Measurements from ENCODE around the gene FANCM.
"Not testable (repeated sequence)": the region's sequence is repeated elsewhere in the genome, so short reads cannot be mapped to it uniquely, and the experiment has no call there.

The FANCM gene

DNA sequence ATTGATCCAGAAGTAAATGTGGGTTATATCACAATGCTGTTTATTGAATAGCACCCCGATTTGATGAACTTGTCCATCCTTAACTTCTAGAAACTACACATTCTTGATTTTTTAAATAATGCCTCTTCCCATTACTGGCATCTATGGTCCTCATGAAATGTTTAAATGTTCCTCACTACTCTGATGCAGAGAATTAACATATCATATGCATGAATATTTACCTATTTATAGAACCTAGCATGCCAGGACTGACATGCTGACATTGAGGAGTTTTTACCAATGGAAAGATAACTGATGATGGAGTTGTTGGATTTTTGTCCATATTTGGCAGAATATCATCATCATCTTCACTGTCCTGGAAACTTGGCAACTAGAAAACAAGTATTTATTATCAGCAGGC is 74.4 kb downstream of the FANCM start:
- Histone ChIP-seq H2BK12ac (ENCODE audit: low read length) (no peak overlapping the region), H3K36me3 (ENCODE audit: control insufficient read depth in 1 of 2, insufficient read depth in 2 of 2, low read length in 2 of 2) (peaks cover 13% of the 10 kb centered on the region in 2 experiments), H3K79me2 (ENCODE audit: control insufficient read depth, insufficient read depth, low read length, poor library complexity) (no peaks in the 10 kb centered on the region), H3K9me3 (ENCODE audit: insufficient read depth, low read depth, low read length) (no peaks in the 10 kb centered on the region), H2AFZ (ENCODE audit: insufficient read depth, low read length, poor library complexity) (no peak overlapping the region), H3K9ac (ENCODE audit: low read length) (no peak overlapping the region), H3K18ac (ENCODE audit: low read length) (no peak overlapping the region), H3K14ac (ENCODE audit: low read length) (no peak overlapping the region), H3K4ac (ENCODE audit: low read depth, low read length) (no peak overlapping the region), H3K27me3 (ENCODE audit: insufficient read depth, low read length) (no peaks in the 10 kb centered on the region), H3K4me2 (ENCODE audit: low read length) (no peak overlapping the region), H2AK5ac (ENCODE audit: low read length) (no peak overlapping the region), H2BK5ac (ENCODE audit: low read depth, low read length, poor library complexity) (no peak overlapping the region), H3K4me3 (ENCODE audit: low read depth, low read length) (no peak overlapping the region), H4K8ac (ENCODE audit: low read depth, low read length) (no peak overlapping the region), H3K4me1 (ENCODE audit: control insufficient read depth in 1 of 2, insufficient read depth in 2 of 2, low read length in 2 of 2) (peaks cover 6 to 16% of the 10 kb centered on the region in 2 experiments), H2BK120ac (ENCODE audit: insufficient read depth, low read length, poor library complexity) (no peak overlapping the region), H4K91ac (ENCODE audit: low read depth, low read length) (no peak overlapping the region), H3K27ac (ENCODE audit: low read depth, low read length) (no peak overlapping the region), H3K79me1 (ENCODE audit: low read length) (no peaks in the 10 kb centered on the region), H3K23ac (ENCODE audit: low read length) (no peak overlapping the region), H4K12ac (ENCODE audit: low read depth, low read length) (no peak overlapping the region)
- no peak for DNase-seq
- WGBS (ENCODE audit: extremely low coverage, insufficient coverage, insufficient read length): no CpG with 5 or more reads among the region's 1 CpG

- H3K18ac ChIP-seq (ENCODE audit: low read length): no peak overlapping the region
- H3K4me1 ChIP-seq (ENCODE audit: control insufficient read depth in 1 of 2, insufficient read depth in 2 of 2, low read length in 2 of 2): peaks cover 6 to 16% of the 10 kb centered on the region in 2 experiments
- no peak overlapping the region for H3K9ac ChIP-seq (ENCODE audit: low read length)
- H3K36me3 ChIP-seq (ENCODE audit: control insufficient read depth in 1 of 2, insufficient read depth in 2 of 2, low read length in 2 of 2): peaks cover 13 to 18% of the 10 kb centered on the region in 2 experiments
- no peak for DNase-seq
- H3K79me1 ChIP-seq (ENCODE audit: low read length): no peaks in the 10 kb centered on the region
- H2BK5ac ChIP-seq (ENCODE audit: low read depth, low read length, poor library complexity): no peak overlapping the region
- no peak overlapping the region for H3K23ac ChIP-seq (ENCODE audit: low read length)
- no peak overlapping the region for H3K4me2 ChIP-seq (ENCODE audit: low read length)
- H4K8ac ChIP-seq (ENCODE audit: low read depth, low read length): no peak overlapping the region
- no CpG with 5 or more reads among the region's 1 CpG for WGBS (ENCODE audit: extremely low coverage, insufficient coverage, insufficient read length)
- no peak overlapping the region for H4K91ac ChIP-seq (ENCODE audit: low read depth, low read length)
- no peak overlapping the region for H2BK12ac ChIP-seq (ENCODE audit: low read length)
- no peak overlapping the region for H2AK5ac ChIP-seq (ENCODE audit: low read length)
- H3K27me3 ChIP-seq (ENCODE audit: insufficient read depth, low read length): no peaks in the 10 kb centered on the region
- no peak overlapping the region for H2AFZ ChIP-seq (ENCODE audit: insufficient read depth, low read length, poor library complexity)
- no peak overlapping the region for H3K27ac ChIP-seq (ENCODE audit: low read depth, low read length)
- H3K9me3 ChIP-seq (ENCODE audit: insufficient read depth, low read depth, low read length): no peaks in the 10 kb centered on the region
- H3K14ac ChIP-seq (ENCODE audit: low read length): no peak overlapping the region
- no peak overlapping the region for H3K4ac ChIP-seq (ENCODE audit: low read depth, low read length)
- H2BK120ac ChIP-seq (ENCODE audit: insufficient read depth, low read length, poor library complexity): no peak overlapping the region
- H4K12ac ChIP-seq (ENCODE audit: low read depth, low read length): no peak overlapping the region
- H3K79me2 ChIP-seq (ENCODE audit: control insufficient read depth, insufficient read depth, low read length, poor library complexity): no peaks in the 10 kb centered on the region
- no peak overlapping the region for H3K4me3 ChIP-seq (ENCODE audit: low read depth, low read length)
These were observed 75.6 kb downstream of the FANCM start for GRCh38 chr14:45211295-45211694.

- no peak overlapping the region for H3K27ac ChIP-seq (ENCODE audit: low read depth, low read length)
- no peaks in the 10 kb centered on the region for H3K79me2 ChIP-seq (ENCODE audit: control insufficient read depth, insufficient read depth, low read length, poor library complexity)
- H4K91ac ChIP-seq (ENCODE audit: low read depth, low read length): no peak overlapping the region
- peak in 1 of 2 donors; percentile 14 for DNase-seq
- H3K23ac ChIP-seq (ENCODE audit: low read length): no peak overlapping the region
- H4K8ac ChIP-seq (ENCODE audit: low read depth, low read length): no peak overlapping the region
- no peak overlapping the region for H3K14ac ChIP-seq (ENCODE audit: low read length)
- H3K4me1 ChIP-seq (ENCODE audit: control insufficient read depth in 1 of 2, insufficient read depth in 2 of 2, low read length in 2 of 2): peaks cover 6 to 16% of the 10 kb centered on the region in 2 experiments
- no peak overlapping the region for H3K18ac ChIP-seq (ENCODE audit: low read length)
- H3K4me3 ChIP-seq (ENCODE audit: low read depth, low read length): no peak overlapping the region
- H3K4me2 ChIP-seq (ENCODE audit: low read length): no peak overlapping the region
- no peak overlapping the region for H2BK120ac ChIP-seq (ENCODE audit: insufficient read depth, low read length, poor library complexity)
- no peaks in the 10 kb centered on the region for H3K27me3 ChIP-seq (ENCODE audit: insufficient read depth, low read length)
- no peak overlapping the region for H3K9ac ChIP-seq (ENCODE audit: low read length)
- peaks cover 9 to 16% of the 10 kb centered on the region in 2 experiments for H3K36me3 ChIP-seq (ENCODE audit: control insufficient read depth in 1 of 2, insufficient read depth in 2 of 2, low read length in 2 of 2)
- no peak overlapping the region for H2BK5ac ChIP-seq (ENCODE audit: low read depth, low read length, poor library complexity)
- no peaks in the 10 kb centered on the region for H3K9me3 ChIP-seq (ENCODE audit: insufficient read depth, low read depth, low read length)
- H2AFZ ChIP-seq (ENCODE audit: insufficient read depth, low read length, poor library complexity): no peak overlapping the region
- no CpG with 5 or more reads among the region's 3 CpGs for WGBS (ENCODE audit: extremely low coverage, insufficient coverage, insufficient read length)
- H3K4ac ChIP-seq (ENCODE audit: low read depth, low read length): no peak overlapping the region
- no peak overlapping the region for H4K12ac ChIP-seq (ENCODE audit: low read depth, low read length)
- no peak overlapping the region for H2BK12ac ChIP-seq (ENCODE audit: low read length)
- no peaks in the 10 kb centered on the region for H3K79me1 ChIP-seq (ENCODE audit: low read length)
- no peak overlapping the region for H2AK5ac ChIP-seq (ENCODE audit: low read length)
These were observed 76.5 kb downstream of the FANCM start for GRCh38 chr14:45212231-45212630.

- not testable (repeated sequence) for H3K23ac ChIP-seq (ENCODE audit: low read length); H2BK120ac ChIP-seq (ENCODE audit: insufficient read depth, low read length, poor library complexity); H3K79me2 ChIP-seq (ENCODE audit: control insufficient read depth, insufficient read depth, low read length, poor library complexity); H2BK5ac ChIP-seq (ENCODE audit: low read depth, low read length, poor library complexity); H4K12ac ChIP-seq (ENCODE audit: low read depth, low read length); DNase-seq; H4K8ac ChIP-seq (ENCODE audit: low read depth, low read length); H2AFZ ChIP-seq (ENCODE audit: insufficient read depth, low read length, poor library complexity); H3K14ac ChIP-seq (ENCODE audit: low read length); H3K9ac ChIP-seq (ENCODE audit: low read length); H3K9me3 ChIP-seq (ENCODE audit: insufficient read depth, low read depth, low read length); H3K27ac ChIP-seq (ENCODE audit: low read depth, low read length); H2AK5ac ChIP-seq (ENCODE audit: low read length); H3K79me1 ChIP-seq (ENCODE audit: low read length); H3K27me3 ChIP-seq (ENCODE audit: insufficient read depth, low read length); H4K91ac ChIP-seq (ENCODE audit: low read depth, low read length); H3K4me3 ChIP-seq (ENCODE audit: low read depth, low read length); H3K18ac ChIP-seq (ENCODE audit: low read length); H3K4ac ChIP-seq (ENCODE audit: low read depth, low read length); H3K4me2 ChIP-seq (ENCODE audit: low read length); H2BK12ac ChIP-seq (ENCODE audit: low read length)
- H3K36me3 ChIP-seq (ENCODE audit: control insufficient read depth in 1 of 2, insufficient read depth in 2 of 2, low read length in 2 of 2): peaks cover 7 to 13% of the 10 kb centered on the region in 2 experiments
- no CpG with 5 or more reads among the region's 1 CpG for WGBS (ENCODE audit: extremely low coverage, insufficient coverage, insufficient read length)
- H3K4me1 ChIP-seq (ENCODE audit: control insufficient read depth in 1 of 2, insufficient read depth in 2 of 2, low read length in 2 of 2): peaks cover 6 to 16% of the 10 kb centered on the region in 2 experiments
These were observed 78.0 kb downstream of the FANCM start for GRCh38 chr14:45213716-45214115.
